DND-41 (cell line): ENCODE data around the gene AP5B1.

Source experiments
- CTCF ChIP-seq: IDR thresholded peaks from 2 replicates; pipeline ENCODE4 v1.5.1; 2012; ENCODE audit warnings: borderline replicate concordance, low read length, moderate library complexity, mild to moderate bottlenecking; ENCODE audit not compliant: poor library complexity, severe bottlenecking; ENCODE audit errors: extremely low read depth
- EZH2 ChIP-seq: IDR thresholded peaks from 3 replicates; pipeline ENCODE4 v1.6.1; 2012; ENCODE audit warnings: borderline replicate concordance, low read depth, mild to moderate bottlenecking, moderate library complexity, low read length, inconsistent platforms; ENCODE audit not compliant: severe bottlenecking

GRCh38 chr11:65745049-65745448 lies 35.7 kb downstream of the AP5B1 start:
- no peak for TF ChIP-seq CTCF
- no peak for TF ChIP-seq EZH2
